NT2/D1 (cell line): ENCODE data around the gene SERPIND1.

ENCODE experiments used
- SUZ12 ChIP-seq: IDR thresholded peaks from 2 replicates; pipeline ENCODE4 v1.6.1; 2011; ENCODE audit not compliant: insufficient read length, insufficient read depth; ENCODE audit errors: extremely low read depth
- YY1 ChIP-seq: IDR thresholded peaks from 2 replicates; pipeline ENCODE4 v1.6.1; 2011; ENCODE audit not compliant: insufficient read length, insufficient read depth
- ZNF274 ChIP-seq: IDR thresholded peaks from 2 replicates; pipeline ENCODE4 v1.6.1; 2011; ENCODE audit warnings: mild to moderate bottlenecking, low read depth, low read length

DNA sequence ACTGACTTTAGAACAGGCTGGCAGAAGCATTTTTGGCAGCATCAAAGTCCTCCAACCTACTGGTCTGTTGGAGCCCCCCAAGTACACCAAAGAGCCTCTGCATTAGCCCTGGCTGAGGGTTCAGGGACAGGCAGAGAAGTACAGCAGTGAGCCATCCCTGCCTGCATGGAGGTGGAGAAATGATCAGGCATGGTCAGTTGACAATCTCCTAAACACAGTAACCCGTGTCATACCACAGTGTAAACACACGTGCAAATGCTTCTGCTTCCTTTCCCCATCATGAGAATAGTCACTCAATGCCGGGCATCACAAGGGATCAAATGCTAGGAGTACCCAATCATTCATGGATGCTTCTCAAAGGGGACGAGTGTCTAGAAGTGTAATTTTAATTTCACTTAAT is 8.2 kb downstream of the SERPIND1 start:
- TF ChIP-seq SUZ12, result no peak
- no peak for TF ChIP-seq ZNF274
- no peak for TF ChIP-seq YY1
